Neural cell (in vitro differentiated cells): ENCODE results near the gene USP6.

Experiments used
- EZH2 ChIP-seq: fragments of 200-600, 300-800 bp; shearing (Covaris generic), sonication (generic); IDR thresholded peaks from 2 replicates; pipeline ENCODE4 v1.6.1; 2014; ENCODE audit warnings: antibody characterized with exemption, low read length, borderline replicate concordance, mild to moderate bottlenecking; ENCODE audit not compliant: insufficient read depth, poor library complexity, severe bottlenecking
- POLR2AphosphoS5 ChIP-seq: IDR thresholded peaks from 2 replicates; pipeline ENCODE4 v1.6.1; 2012
- TAF1 ChIP-seq: IDR thresholded peaks from 2 replicates; pipeline ENCODE4 v1.6.1; 2012; ENCODE audit warnings: low read depth
- TF ChIP-seq, protein P1 (sequence below): fragments of 450-650 bp; IDR thresholded peaks from 2 replicates; pipeline ENCODE4 v1.5.1; 2014; ENCODE audit warnings: antibody characterized with exemption, mild to moderate bottlenecking, moderate library complexity; ENCODE audit not compliant: poor library complexity, severe bottlenecking

DNA sequence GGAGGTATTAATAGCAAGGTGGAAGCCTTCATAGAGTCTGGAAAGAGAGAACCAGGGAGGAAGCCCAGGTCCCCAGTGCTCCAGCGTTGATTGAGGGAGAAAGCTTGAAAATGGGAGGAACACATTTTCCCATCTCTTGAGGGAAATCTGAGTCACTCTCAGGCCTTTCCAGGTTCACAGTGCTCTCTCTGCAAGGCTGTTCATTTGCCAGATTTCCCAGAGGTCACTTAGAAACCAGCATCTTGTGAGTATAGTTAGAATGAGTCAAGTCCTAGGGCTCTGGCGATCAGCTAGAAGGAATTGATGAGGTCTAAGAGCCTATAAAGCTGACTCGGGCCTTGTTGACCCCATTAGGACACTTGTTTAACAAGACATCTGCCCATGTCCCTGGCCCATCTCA is 93.6 kb downstream of the USP6 start:
- TF ChIP-seq, protein P1, sequence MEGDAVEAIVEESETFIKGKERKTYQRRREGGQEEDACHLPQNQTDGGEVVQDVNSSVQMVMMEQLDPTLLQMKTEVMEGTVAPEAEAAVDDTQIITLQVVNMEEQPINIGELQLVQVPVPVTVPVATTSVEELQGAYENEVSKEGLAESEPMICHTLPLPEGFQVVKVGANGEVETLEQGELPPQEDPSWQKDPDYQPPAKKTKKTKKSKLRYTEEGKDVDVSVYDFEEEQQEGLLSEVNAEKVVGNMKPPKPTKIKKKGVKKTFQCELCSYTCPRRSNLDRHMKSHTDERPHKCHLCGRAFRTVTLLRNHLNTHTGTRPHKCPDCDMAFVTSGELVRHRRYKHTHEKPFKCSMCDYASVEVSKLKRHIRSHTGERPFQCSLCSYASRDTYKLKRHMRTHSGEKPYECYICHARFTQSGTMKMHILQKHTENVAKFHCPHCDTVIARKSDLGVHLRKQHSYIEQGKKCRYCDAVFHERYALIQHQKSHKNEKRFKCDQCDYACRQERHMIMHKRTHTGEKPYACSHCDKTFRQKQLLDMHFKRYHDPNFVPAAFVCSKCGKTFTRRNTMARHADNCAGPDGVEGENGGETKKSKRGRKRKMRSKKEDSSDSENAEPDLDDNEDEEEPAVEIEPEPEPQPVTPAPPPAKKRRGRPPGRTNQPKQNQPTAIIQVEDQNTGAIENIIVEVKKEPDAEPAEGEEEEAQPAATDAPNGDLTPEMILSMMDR = no peak
- TF ChIP-seq TAF1 (no peak), POLR2AphosphoS5 (no peak), EZH2 (no peak)
